Activated T-helper 1 cell treated with anti-CD3 and anti-CD28 coated beads, Interleukin-12 subunit alpha, Interleukin-12 subunit beta, Interleukin-2, Interleukin-4 antibody, amounts not matched to agents 30 ng/mL and 10 ng/mL and 1 ng/mL, durations not matched to agents 14 hours and 24 hours and 36 hours (primary cell): ENCODE data around the gene ACER3. TPM values are rescaled to one million over a fixed set of nuclear protein-coding genes. Genes with fewer than 3 reads are reported as not detected.
"Not testable (repeated sequence)": the region's sequence is repeated elsewhere in the genome, so short reads cannot be mapped to it uniquely, and the experiment has no call there.

Experiments used
- DNase-seq: peaks from one replicate; pipeline ENCODE4 v3.0.0; 2021; ENCODE audit warnings: low spot score
- H3K27ac Mint-ChIP-seq: one replicate; pipeline ENCODE4 v1.8.0; 2021; ENCODE audit warnings: mild to moderate bottlenecking, mixed read lengths
- H3K27me3 Mint-ChIP-seq: one replicate; pipeline ENCODE4 v1.8.0; 2022; ENCODE audit warnings: mild to moderate bottlenecking, moderate library complexity, mixed read lengths; ENCODE audit not compliant: insufficient read depth
- H3K36me3 Mint-ChIP-seq: one replicate; pipeline ENCODE4 v1.8.0; 2021; ENCODE audit warnings: low read depth, mixed read lengths
- H3K4me1 Mint-ChIP-seq: one replicate; pipeline ENCODE4 v1.8.0; 2021; ENCODE audit warnings: low read depth, mixed read lengths
- H3K4me3 Mint-ChIP-seq: one replicate; pipeline ENCODE4 v1.8.0; 2021; ENCODE audit warnings: mild to moderate bottlenecking, moderate library complexity, mixed read lengths
- H3K9me3 Mint-ChIP-seq: one replicate; pipeline ENCODE4 v1.8.0; 2021; ENCODE audit warnings: mixed read lengths
- intact Hi-C: fragments of 100-400 bp; cut with micrococcal nuclease; formaldehyde crosslinking; loops from one replicate; pipeline ENCODE4 v1.15.1; 2024
- total RNA-seq: library from RNA; stranded (reverse); gene quantifications from 2 replicates; pipeline ENCODE4 v1.2.3, GENCODE V29; 2022

ACER3 gene
- total RNA-seq, 1 donor from 2014 or later, result 12.2 TPM

DNA sequence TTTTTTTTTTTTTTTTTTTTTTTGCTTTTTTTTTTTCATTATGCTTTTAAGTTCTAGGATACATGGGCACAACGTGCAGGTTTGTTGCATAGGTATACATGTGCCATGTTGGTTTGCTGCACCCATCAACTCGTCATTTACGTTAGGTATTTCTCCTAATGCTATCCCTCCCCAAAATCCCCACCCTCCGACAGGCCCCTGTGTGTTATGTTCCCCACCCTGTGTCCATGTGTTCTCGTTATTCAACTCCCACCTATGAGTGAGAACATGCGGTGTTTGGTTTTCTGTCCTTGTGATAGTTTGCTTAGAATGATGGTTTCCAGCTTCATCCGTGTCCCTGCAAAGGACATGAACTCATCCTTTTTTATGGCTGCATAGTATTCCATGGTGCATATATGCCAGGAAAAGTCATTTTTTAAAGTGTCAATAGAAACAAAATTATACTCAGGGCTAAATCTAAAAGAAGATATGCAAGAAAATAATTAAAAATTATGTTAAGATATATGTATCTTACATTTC, 187.3 kb downstream of the ACER3 start:
- intact Hi-C loops, result loop anchor here (1.0 to 2.0 kb wide), 9 partner anchors 18 to 425 kb away; partner anchors contain the start of genes ACER3 and CAPN5
- H3K4me3 Mint-ChIP-seq, H3K9me3 Mint-ChIP-seq, H3K36me3 Mint-ChIP-seq, H3K27me3 Mint-ChIP-seq, DNase-seq, H3K27ac Mint-ChIP-seq: not testable (repeated sequence)
- H3K4me1 Mint-ChIP-seq, result peaks cover 14% of the 10 kb centered on the region

DNA sequence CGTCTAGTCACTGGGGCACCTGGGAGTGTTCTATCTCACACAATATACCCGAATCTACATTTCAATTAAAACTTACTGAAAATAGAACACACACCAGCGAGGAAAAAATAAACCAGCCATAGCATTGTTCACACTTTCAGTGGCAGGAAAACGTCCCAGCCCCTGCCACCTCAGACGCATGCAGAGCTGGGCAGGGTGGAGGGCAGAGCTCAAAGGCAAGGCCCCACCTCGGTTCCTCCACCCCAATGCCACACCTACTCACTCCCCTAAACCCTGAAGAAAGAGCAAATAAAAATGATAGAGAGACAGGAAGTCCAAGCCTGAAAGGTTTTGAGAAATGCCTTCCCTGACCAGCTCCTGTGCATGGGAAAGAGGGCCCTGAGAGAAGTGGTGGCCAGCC, 188.3 kb downstream of the ACER3 start:
- intact Hi-C loops, result no loop called here
- Mint-ChIP-seq H3K4me3 (no peak overlapping the region), H3K27ac (no peak overlapping the region), H3K36me3 (no peaks in the 10 kb centered on the region), H3K9me3 (no peaks in the 10 kb centered on the region), H3K4me1 (peaks cover 14% of the 10 kb centered on the region), H3K27me3 (peaks cover 9% of the 10 kb centered on the region)
- DNase-seq, result no peak

DNA sequence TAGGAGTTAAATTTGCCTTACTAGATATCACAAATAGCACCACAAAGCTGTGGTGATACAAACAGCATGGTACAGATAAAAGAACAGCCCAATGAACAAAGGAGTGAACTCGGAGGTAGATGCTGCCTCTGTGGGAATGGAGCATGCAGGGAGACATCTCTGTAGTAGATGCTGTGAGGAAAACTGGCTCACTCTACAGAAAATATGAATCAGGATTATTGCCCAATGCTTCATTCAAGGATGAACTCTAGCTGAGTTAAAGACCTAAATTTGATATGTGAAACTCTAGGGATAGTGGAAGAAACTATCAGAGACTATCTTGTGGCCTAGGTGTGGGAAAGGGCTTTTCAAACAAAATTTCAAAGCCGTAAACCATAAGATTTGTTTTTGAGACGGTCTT, 190.8 kb downstream of the ACER3 start:
- no peaks in the 10 kb centered on the region for H3K36me3 Mint-ChIP-seq
- peaks cover 9% of the 10 kb centered on the region for H3K4me1 Mint-ChIP-seq
- no peak overlapping the region for H3K27ac Mint-ChIP-seq
- intact Hi-C loops, result no loop called here
- no peak overlapping the region for H3K4me3 Mint-ChIP-seq
- no peaks in the 10 kb centered on the region for H3K27me3 Mint-ChIP-seq
- no peak for DNase-seq
- H3K9me3 Mint-ChIP-seq, result no peaks in the 10 kb centered on the region

DNA sequence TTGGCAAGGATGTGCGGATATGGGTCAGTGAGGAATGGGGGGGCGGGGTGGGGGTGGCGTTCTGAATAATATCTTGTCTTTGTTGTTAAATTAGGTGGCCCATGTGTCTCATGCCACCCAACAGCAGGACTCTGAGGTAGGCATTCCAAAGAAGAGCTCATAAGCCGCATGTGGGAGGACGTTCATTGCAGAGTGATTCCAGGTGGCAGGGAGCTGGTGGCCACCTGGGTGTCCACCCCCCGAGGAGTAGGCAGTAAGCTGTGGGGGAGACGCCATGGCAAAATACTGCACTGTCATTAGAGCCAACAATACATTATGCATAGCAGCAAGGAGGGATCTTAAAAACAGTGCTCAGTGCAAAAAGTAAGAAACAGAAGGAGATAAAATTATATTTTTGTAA, 191.8 kb downstream of the ACER3 start:
- H3K27me3 Mint-ChIP-seq, result no peaks in the 10 kb centered on the region
- H3K4me3 Mint-ChIP-seq, result no peak overlapping the region
- H3K9me3 Mint-ChIP-seq, result no peaks in the 10 kb centered on the region
- intact Hi-C loops, result no loop called here
- H3K4me1 Mint-ChIP-seq, result peaks cover under 1% of the 10 kb centered on the region
- no peak for DNase-seq
- H3K36me3 Mint-ChIP-seq, result no peaks in the 10 kb centered on the region
- no peak overlapping the region for H3K27ac Mint-ChIP-seq

DNA sequence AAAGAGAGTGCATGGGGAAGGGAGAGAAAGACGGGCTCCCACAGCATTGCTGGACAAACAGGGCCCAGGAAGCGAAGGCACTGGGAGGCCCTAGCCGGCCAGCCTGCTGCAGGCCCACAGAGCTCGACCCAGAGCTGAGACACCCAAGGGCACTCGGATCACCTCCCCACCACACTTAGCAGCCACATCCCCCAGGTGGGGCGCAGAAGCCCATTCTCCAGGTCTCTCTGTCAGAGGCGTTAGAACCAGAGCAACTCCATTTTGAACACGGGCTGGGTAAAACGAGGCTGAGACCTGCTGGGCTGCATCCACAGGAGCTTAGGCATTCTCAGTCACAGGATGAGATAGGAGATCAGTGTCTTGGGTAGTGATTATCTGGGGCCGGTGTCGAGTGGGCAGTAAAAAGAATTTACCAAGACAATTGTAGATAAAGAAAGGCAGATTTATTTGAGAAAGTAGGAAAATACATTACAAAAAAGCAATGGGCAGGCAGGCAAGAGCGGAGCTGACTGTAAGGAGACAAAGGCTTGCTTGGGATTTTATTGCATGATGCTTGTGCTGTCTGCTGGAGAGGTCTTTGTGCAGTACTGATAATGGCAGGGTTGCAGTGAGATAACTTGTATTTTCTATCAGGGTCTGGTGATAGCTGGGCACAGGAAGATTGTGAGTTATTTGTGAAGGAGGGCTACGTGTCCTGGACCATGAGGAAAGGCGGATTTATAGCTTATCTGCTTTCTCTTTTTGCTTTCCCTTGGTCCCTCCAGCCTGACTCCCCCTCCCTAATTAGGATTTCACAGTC, 192.7 kb downstream of the ACER3 start:
- H3K27ac Mint-ChIP-seq, result no peak overlapping the region
- peaks cover under 1% of the 10 kb centered on the region for H3K27me3 Mint-ChIP-seq
- intact Hi-C loops, result no loop called here
- H3K4me1 Mint-ChIP-seq, result no peaks in the 10 kb centered on the region
- DNase-seq, result no peak
- H3K4me3 Mint-ChIP-seq, result no peak overlapping the region
- H3K36me3 Mint-ChIP-seq, result no peaks in the 10 kb centered on the region
- H3K9me3 Mint-ChIP-seq, result no peaks in the 10 kb centered on the region

DNA sequence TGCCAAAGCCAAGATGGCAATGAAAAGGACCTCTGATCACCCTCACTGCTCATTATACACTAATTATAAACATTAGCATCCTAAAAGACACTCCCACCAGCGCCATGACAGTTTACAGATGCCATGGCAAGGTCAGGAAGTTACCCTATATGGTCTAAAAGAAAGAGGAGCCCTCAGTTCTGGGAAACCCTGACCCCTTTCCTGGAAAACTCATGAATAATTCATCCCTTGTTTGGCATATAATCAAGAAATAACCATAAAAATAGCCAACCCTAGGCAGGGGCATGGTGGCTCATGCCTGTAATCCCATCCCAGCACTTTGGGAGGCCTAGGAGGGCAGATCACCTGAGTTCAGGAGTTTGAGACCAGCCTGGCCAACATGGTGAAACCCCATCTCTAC, 193.4 kb downstream of the ACER3 start:
- no peaks in the 10 kb centered on the region for H3K9me3 Mint-ChIP-seq
- intact Hi-C loops, result no loop called here
- H3K4me3 Mint-ChIP-seq, result no peak overlapping the region
- peaks cover 4% of the 10 kb centered on the region for H3K27me3 Mint-ChIP-seq
- H3K4me1 Mint-ChIP-seq, result no peaks in the 10 kb centered on the region
- no peak overlapping the region for H3K27ac Mint-ChIP-seq
- H3K36me3 Mint-ChIP-seq, result no peaks in the 10 kb centered on the region
- no peak for DNase-seq

DNA sequence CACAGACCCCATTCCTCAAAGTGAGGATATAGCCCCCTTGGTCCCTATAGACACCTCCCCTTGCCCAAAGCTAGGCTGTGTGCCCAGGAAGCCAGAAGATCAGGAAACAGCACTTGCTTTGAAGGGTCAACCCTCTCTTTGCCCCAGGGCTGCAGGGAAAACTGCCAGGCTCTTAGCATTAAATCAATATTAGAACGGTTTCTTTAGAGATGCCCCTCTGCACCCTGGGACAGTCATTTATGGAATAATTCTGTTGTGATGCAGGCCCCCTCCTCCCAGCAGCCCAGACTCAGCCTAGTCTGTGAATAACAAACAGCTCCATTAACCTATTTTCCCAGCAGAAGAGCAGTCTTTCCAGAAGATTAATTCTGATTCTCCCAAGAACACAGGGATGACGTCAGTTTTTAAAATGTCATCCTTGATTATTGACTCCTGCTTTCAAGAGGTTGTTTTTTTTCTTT, 194.4 kb downstream of the ACER3 start:
- DNase-seq, result no peak
- Mint-ChIP-seq H3K4me1 (no peaks in the 10 kb centered on the region), H3K9me3 (no peaks in the 10 kb centered on the region), H3K36me3 (no peaks in the 10 kb centered on the region), H3K4me3 (no peak overlapping the region), H3K27ac (no peak overlapping the region), H3K27me3 (peaks cover 4% of the 10 kb centered on the region)
- intact Hi-C loops, result no loop called here

DNA sequence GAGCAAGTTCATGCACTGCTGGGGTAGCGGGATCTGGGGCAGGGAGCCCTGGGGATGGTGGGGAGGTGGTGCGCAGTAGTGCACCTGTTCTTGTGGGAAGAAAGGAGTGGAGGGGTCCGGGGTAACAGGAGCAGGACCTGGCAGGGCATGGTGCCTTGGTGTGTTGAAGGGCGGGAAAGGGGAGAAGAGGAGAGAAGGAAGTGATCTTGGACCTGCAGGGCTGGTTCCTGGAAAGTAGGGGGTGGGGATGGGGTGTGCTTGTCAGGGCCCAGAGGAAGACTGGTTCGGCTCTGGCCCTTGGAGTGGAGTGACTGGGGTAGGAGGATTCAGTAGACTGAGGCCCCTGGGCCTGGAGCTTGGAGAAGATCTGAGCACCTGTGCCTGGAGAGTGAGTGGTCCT, 195.2 kb downstream of the ACER3 start:
- DNase-seq, result no peak
- Mint-ChIP-seq H3K4me3 (no peak overlapping the region), H3K27me3 (peaks cover 8% of the 10 kb centered on the region), H3K9me3 (no peaks in the 10 kb centered on the region), H3K36me3 (no peaks in the 10 kb centered on the region), H3K27ac (no peak overlapping the region), H3K4me1 (no peaks in the 10 kb centered on the region)
- intact Hi-C loops, result no loop called here

DNA sequence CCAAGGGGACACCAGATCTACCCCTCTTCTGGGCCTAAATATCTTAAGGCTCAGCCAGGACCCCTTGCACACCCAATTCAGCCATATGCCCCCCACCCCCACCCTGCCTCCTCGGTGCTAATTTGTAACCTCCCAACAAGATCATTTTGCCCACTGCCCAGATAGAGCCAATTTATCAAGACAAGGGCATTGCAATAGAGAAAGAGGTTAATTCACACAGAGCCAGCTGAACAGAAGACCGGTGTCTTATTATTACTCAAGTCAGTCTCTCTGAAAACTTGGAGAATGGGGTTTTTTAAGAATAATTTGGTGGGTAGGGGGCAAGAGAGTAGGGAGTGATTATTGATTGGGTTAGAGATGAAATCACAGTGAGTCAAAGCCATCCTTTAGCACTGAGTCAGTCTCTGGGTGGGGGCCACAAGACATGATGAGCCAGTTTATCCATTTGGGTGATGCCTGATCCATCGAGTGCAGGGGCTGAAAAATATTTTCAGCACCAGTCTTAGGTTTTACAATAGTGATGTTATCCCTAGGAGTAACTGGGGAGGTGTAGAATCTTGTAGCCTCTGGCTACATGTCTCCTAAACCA, 196.2 kb downstream of the ACER3 start:
- Mint-ChIP-seq H3K36me3 (no peaks in the 10 kb centered on the region), H3K27me3 (peaks cover 10% of the 10 kb centered on the region), H3K27ac (no peak overlapping the region)

DNA sequence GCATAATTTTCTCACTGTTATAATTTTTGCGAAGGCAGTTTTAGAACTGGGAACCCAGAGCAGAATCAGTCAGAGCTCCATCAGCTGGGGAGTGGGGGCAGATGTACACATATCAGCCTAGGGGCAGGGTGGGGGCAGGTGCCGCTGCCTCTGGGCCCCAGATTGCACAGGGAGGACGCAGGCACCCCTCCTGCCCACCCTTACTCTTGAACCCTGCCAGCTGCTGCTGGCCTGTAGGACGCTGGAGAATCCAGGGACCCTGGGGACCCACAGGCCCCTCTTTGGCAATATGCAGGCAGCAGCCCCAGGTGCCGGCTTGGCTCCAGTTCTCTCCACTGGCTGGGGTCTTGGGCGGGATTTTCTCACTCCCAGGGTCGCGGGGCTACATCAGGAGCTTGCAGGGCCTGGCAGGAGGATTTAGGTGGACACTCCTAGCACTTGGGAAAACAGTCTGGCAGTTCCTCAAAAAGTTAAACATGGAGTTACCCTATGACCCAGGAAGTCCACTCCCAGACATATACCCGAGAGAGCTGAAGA, 197.3 kb downstream of the ACER3 start:
- no peak overlapping the region for H3K4me3 Mint-ChIP-seq
- no peak overlapping the region for H3K27ac Mint-ChIP-seq
- no peak for DNase-seq
- intact Hi-C loops, result no loop called here
- H3K27me3 Mint-ChIP-seq, result peaks cover 11% of the 10 kb centered on the region
- H3K4me1 Mint-ChIP-seq, result no peaks in the 10 kb centered on the region
- H3K36me3 Mint-ChIP-seq, result no peaks in the 10 kb centered on the region
- H3K9me3 Mint-ChIP-seq, result no peaks in the 10 kb centered on the region

More for the DNA sequence above, 196.2 kb downstream of the ACER3 start:
- intact Hi-C loops, result no loop called here
- no peak for DNase-seq
- Mint-ChIP-seq H3K4me3 (no peak overlapping the region), H3K4me1 (no peaks in the 10 kb centered on the region), H3K9me3 (no peaks in the 10 kb centered on the region)

DNA sequence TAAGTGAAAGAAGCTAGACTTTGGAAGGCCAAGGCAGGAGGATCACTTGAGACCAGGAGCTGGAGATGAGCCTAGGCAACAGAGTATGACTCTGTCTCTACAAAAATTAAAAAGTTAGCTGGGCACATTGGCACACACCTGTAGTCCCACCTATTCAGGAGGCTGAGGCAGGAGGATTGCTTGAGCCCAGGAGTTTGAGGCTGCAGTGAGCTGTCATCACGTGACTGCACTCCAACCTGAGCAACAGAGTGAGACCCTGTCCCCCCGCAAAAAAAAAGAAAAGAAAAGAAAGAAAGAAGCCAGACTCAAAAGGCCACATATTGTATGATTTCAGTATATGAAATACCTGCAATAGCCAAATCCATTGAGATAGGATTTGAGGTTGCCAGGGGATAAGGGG, 198.2 kb downstream of the ACER3 start:
- Mint-ChIP-seq H3K4me3 (no peak overlapping the region), H3K9me3 (no peaks in the 10 kb centered on the region), H3K27me3 (peaks cover 11% of the 10 kb centered on the region), H3K4me1 (no peaks in the 10 kb centered on the region), H3K27ac (no peak overlapping the region), H3K36me3 (no peaks in the 10 kb centered on the region)
- intact Hi-C loops, result no loop called here
- DNase-seq, result no peak

DNA sequence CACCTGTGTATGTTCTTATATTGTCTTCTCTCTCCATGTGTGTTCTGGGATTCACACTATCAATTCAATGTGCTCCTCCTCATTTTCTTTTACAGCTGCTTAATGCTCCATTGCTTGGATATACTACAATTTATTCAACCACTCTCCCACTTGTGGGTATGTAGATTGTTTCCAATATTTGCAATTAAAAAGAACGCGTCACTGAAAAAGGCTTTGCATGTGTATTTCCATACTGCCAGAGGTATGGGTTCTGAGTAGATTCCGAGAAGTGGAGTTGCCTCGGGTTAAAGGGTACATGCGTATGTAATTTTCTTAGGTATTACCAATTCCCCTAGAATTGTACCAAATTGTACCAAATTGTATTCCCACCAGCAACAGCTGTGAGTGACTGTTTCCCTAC, 199.1 kb downstream of the ACER3 start:
- intact Hi-C loops, result loop anchor here (10.0 kb wide), 2 partner anchors 355 to 615 kb away; partner anchors contain the start of gene EMSY
- Mint-ChIP-seq H3K36me3 (no peaks in the 10 kb centered on the region), H3K4me1 (no peaks in the 10 kb centered on the region), H3K9me3 (no peaks in the 10 kb centered on the region), H3K27me3 (peaks cover 15% of the 10 kb centered on the region), H3K27ac (no peak overlapping the region), H3K4me3 (no peak overlapping the region)
- no peak for DNase-seq

DNA sequence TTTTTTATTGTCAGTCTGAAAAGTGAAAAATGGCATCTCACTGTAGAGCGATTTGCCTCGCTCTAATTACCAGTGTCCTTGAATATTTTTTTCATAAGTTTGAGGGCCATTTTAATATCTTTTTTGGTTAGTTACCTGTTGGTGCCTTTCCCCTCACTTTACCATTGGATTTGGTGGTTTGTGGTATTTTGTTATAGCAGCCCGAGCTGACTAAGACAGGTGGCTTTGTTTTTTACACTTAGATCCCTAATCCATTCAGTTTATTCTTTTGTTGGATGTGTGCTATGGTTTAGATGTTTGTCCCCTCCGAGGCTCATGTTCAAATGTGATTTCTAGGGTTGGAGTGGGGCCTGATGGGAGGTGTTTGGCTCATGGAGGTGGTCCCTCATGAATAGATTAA, 199.5 kb downstream of the ACER3 start:
- Mint-ChIP-seq H3K4me1 (no peaks in the 10 kb centered on the region), H3K27me3 (peaks cover 18% of the 10 kb centered on the region), H3K9me3 (no peaks in the 10 kb centered on the region), H3K4me3 (no peak overlapping the region), H3K27ac (no peak overlapping the region), H3K36me3 (no peaks in the 10 kb centered on the region)
- intact Hi-C loops, result loop anchor here (10.0 kb wide), 2 partner anchors 355 to 615 kb away; partner anchors contain the start of gene EMSY
- no peak for DNase-seq
